Smooth muscle cell (in vitro differentiated cells): ENCODE results near the gene SQSTM1. TPM values are rescaled to one million over a fixed set of nuclear protein-coding genes. Genes with fewer than 3 reads are reported as not detected.
A peak's percentile ranks its signal among the peaks of the same experiment; 100 is the strongest.

Experiments
- DNase-seq: peaks from one replicate; lab custom pipeline; 2025; ENCODE audit not compliant: unreplicated experiment; lab: John Stamatoyannopoulos, UW
- H2AFZ ChIP-seq: fragments of 200-600 bp; sonication (generic); 2 replicates; pipeline ENCODE4 v1.6.0; 2016; ENCODE audit warnings: antibody characterized with exemption, low read depth, mild to moderate bottlenecking
- H3F3A ChIP-seq: fragments of 200-600 bp; sonication (generic); 2 replicates; pipeline ENCODE4 v1.6.0; 2017; ENCODE audit warnings: antibody characterized with exemption, low read depth
- H3K27ac ChIP-seq: fragments of 200-600 bp; sonication (generic); 2 replicates; pipeline ENCODE4 v1.5.1; 2016; ENCODE audit warnings: low read depth, mild to moderate bottlenecking
- H3K27me3 ChIP-seq: fragments of 200-600 bp; sonication (generic); 2 replicates; pipeline ENCODE4 v1.6.1; 2016; ENCODE audit warnings: low read depth, mild to moderate bottlenecking
- H3K36me3 ChIP-seq: fragments of 200-600 bp; sonication (generic); 2 replicates; pipeline ENCODE4 v1.5.1; 2016; ENCODE audit warnings: low read depth
- H3K4me1 ChIP-seq: fragments of 200-600 bp; sonication (generic); 2 replicates; pipeline ENCODE4 v1.5.1; 2016; ENCODE audit warnings: low read depth
- H3K4me2 ChIP-seq: fragments of 200-600 bp; sonication (generic); 2 replicates; pipeline ENCODE4 v1.6.0; 2016; ENCODE audit warnings: mild to moderate bottlenecking
- H3K4me3 ChIP-seq: fragments of 200-600 bp; sonication (generic); 2 replicates; pipeline ENCODE4 v1.5.1; 2016; ENCODE audit warnings: mild to moderate bottlenecking
- H3K79me2 ChIP-seq: fragments of 200-600 bp; sonication (generic); 2 replicates; pipeline ENCODE4 v1.6.0; 2016; ENCODE audit warnings: low read depth, mild to moderate bottlenecking
- H3K9ac ChIP-seq: fragments of 200-600 bp; sonication (generic); 2 replicates; pipeline ENCODE4 v1.6.0; 2016; ENCODE audit warnings: low read depth
- H3K9me3 ChIP-seq: fragments of 200-600 bp; sonication (generic); replicated peaks from 2 replicates; pipeline ENCODE4 v1.5.1; 2016; ENCODE audit warnings: low read depth
- H4K20me1 ChIP-seq: fragments of 200-600 bp; sonication (generic); 2 replicates; pipeline ENCODE4 v1.6.0; 2016; ENCODE audit warnings: low read depth
- WGBS: methylation state at CpG from one replicate; pipeline ENCODE4 v1.1.7; 2016; ENCODE audit warnings: low lambda C conversion rate; 5-methylcytosine and 5-hydroxymethylcytosine counted together
- polyA plus RNA-seq: library from polyadenylated mRNA; unstranded; fragments of >200 nt; fragmentation: Nextera tagmentation; extraction: Ambion mirVana; gene quantifications from 2 replicates; pipeline ENCODE4 v1.2.1, GENCODE V29; 2016
- total RNA-seq: library from RNA; depleted of rRNA; stranded (reverse); fragments of >200 nt; gene quantifications from 2 replicates; pipeline ENCODE4 v1.2.3, GENCODE V29; 2014
- TF ChIP-seq, protein P1 (sequence below): fragments of 200-600 bp; sonication (generic); IDR thresholded peaks from 2 replicates; pipeline ENCODE4 v1.5.1; 2017; ENCODE audit warnings: borderline replicate concordance, mild to moderate bottlenecking, antibody characterized with exemption; ENCODE audit not compliant: insufficient read depth, poor library complexity, severe bottlenecking

The SQSTM1 gene
- total and polyA plus RNA-seq, 2 experiments from 2014 or later, result 114 to 159 TPM

DNA sequence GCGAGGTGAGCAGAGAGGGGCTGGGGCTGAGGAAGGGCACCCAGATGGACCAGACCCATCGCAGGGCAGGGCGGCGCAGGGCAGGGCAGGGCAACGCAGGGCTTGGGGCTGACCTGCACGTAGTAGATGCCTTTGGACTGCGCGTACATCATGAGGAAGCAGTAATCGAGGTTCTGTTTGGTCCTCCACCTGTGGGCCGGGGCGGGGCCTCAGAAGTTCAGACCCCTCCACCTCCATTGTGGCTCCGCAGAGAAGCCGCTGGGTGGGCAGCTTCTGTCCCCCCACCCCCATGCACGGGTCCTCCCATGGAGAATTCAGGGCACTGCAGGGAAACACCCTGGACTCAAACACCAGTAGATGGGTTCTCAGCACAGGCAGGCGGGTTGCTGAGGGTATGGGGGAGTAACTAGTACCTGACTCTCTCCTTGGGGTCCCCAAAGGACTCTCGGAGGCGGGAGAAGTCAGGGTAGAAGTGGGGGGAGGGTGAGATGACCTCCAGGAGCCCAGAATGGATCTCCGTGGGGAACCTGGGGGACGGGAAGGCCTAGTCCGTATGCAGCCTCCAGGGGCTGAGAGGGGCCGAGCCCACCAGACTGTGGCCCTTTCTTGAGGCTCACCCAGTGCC, 20.5 kb upstream of the SQSTM1 start:
- H3K4me2 ChIP-seq, result no peak overlapping the region
- no peak overlapping the region for H3K4me3 ChIP-seq
- peaks cover 18% of the 10 kb centered on the region for H3K79me2 ChIP-seq
- TF ChIP-seq, protein P1, sequence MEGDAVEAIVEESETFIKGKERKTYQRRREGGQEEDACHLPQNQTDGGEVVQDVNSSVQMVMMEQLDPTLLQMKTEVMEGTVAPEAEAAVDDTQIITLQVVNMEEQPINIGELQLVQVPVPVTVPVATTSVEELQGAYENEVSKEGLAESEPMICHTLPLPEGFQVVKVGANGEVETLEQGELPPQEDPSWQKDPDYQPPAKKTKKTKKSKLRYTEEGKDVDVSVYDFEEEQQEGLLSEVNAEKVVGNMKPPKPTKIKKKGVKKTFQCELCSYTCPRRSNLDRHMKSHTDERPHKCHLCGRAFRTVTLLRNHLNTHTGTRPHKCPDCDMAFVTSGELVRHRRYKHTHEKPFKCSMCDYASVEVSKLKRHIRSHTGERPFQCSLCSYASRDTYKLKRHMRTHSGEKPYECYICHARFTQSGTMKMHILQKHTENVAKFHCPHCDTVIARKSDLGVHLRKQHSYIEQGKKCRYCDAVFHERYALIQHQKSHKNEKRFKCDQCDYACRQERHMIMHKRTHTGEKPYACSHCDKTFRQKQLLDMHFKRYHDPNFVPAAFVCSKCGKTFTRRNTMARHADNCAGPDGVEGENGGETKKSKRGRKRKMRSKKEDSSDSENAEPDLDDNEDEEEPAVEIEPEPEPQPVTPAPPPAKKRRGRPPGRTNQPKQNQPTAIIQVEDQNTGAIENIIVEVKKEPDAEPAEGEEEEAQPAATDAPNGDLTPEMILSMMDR, result no peak
- peaks cover 26% of the 10 kb centered on the region for H3K4me1 ChIP-seq
- H3K9me3 ChIP-seq, result no peaks in the 10 kb centered on the region
- peaks cover 44% of the 10 kb centered on the region for H4K20me1 ChIP-seq
- H3K27ac ChIP-seq, result no peak overlapping the region
- no peaks in the 10 kb centered on the region for H3K27me3 ChIP-seq
- H3F3A ChIP-seq, result no peaks in the 10 kb centered on the region
- H3K36me3 ChIP-seq, result no peaks in the 10 kb centered on the region
- WGBS, result 97% methylated on average over 19 of the region's 21 CpGs
- H2AFZ ChIP-seq, result no peak overlapping the region
- H3K9ac ChIP-seq, result no peak overlapping the region
- no peak for DNase-seq

DNA sequence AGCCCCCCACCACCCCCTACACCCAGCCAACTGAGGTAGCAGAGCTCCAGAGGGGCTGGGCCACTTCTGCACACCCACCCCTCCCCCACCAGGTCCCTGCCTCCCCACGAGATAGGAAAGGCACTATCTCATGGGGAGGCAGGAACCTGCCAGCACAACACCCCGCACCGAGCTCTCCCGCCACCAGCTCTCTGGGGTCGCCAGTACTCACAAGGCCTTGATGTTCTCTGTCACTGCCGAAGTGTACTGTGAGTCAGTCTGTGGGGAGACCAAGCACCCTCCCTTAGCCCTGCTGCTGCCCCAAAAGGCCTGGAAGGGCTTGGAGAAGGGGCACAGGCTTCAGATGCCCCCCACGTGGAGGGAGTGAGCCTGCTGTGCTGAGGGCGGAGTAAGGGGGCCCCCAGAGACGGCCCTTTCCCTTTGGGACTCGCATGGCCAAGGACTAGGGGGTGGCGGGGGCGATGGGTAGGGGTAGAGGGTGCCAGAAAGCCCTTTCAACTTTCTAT, 20.0 kb upstream of the SQSTM1 start:
- Histone ChIP-seq H3K4me3 (no peak overlapping the region), H4K20me1 (peaks cover 49% of the 10 kb centered on the region), H3K27me3 (no peaks in the 10 kb centered on the region), H2AFZ (no peak overlapping the region), H3K4me1 (peaks cover 27% of the 10 kb centered on the region), H3K79me2 (peaks cover 24% of the 10 kb centered on the region), H3F3A (no peaks in the 10 kb centered on the region), H3K4me2 (no peak overlapping the region), H3K36me3 (no peaks in the 10 kb centered on the region), H3K9me3 (no peaks in the 10 kb centered on the region), H3K27ac (no peak overlapping the region), H3K9ac (no peak overlapping the region)
- 92% methylated on average over 12 of the region's 12 CpGs for WGBS
- TF ChIP-seq, protein P1, result no peak
- no peak for DNase-seq

DNA sequence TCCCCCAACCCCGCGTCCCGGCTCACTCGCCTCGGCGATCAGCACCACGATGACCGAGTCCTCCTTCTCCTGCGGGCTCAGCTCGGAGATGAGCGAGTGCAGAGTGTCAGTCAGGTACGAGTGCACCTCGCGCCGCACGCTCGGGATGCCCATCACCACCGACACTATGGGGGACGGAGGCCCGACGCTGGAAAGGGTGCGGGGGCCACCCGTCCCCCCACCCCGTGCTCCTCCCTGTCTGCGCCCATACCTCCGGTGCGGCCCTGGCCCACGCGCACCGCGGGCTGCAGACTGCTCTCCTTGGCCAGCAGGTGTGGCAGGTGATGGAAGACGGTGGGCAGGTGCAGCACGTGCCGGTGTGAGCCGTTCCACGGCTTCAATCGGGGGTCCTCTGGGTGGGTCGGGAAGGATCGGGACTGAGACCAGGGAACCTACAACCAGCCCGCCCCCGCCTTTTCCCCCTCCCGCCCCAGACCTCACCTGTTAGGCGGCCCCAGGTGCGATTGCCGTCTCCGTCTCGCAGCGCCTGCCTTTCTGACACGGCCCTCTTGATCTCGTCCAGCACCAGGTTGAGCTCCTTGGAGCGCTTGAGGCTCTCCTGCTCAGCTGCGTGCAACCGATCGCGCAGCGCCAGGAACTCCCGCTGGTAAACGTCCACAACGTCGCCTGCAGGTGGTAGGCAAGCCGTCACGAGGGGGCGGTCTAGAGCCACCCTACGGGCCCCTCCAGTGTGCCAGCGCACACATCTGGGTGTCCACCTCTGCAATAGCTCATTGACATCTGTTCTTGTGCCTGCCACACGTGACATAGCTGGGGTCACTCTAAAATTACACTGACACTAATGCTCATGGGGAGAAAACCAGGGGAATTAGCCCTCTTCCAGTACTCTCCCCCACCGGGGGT, 19.1 kb upstream of the SQSTM1 start:
- Histone ChIP-seq H3K4me1 (peaks cover 27% of the 10 kb centered on the region), H3K9ac (no peak overlapping the region), H3K4me2 (no peak overlapping the region), H4K20me1 (peaks cover 49% of the 10 kb centered on the region), H3K27me3 (no peaks in the 10 kb centered on the region), H3K79me2 (peaks cover 28% of the 10 kb centered on the region), H3K36me3 (no peaks in the 10 kb centered on the region), H3K9me3 (no peaks in the 10 kb centered on the region), H3K27ac (no peak overlapping the region), H3F3A (no peaks in the 10 kb centered on the region), H3K4me3 (no peak overlapping the region), H2AFZ (no peak overlapping the region)
- no peak for DNase-seq
- TF ChIP-seq, protein P1, result peak; percentile 51
- 79% methylated on average over 50 of the region's 67 CpGs for WGBS
